Measurements from ENCODE around the gene SLC7A8.

SLC7A8 gene

DNA sequence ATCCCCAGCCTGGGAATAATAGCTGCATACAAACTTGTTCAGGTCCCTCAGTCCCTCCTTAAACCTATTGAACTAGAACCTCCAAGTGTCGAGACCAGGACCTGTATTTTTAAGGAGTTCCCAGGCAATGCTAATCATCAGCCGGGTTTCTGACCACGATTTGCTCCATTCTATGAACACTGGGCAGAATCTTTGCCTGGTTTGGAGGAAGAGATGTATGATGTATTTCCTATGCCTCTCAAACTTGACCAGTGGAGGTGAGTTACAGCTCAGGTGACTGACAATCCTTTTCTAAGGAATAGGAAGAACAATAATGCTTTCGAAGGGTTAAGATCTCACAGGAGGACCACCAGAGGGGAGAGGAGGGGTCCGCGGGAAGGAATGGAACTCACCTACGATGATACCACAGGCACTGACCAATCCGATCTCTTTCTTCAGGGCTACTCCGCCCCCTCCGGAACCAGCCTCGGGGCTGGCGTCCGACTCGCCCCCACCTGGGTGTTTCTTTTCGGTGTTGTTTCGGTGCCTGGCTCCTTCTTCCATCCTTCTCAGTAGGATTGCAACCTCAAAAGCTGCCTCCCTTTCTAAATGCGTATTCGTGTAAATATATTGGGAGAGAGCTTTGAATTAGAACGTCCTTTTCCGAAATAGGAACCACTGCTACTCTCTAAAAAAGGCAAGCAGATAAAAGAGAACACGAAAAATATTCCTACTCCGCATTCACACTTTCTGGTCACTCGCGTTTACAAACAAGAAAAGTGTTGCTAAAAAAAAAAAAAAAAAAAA, 895 bp downstream of the SLC7A8 start:
- DNase-seq (ENCODE audit: low spot score): peak; percentile 86

DNA sequence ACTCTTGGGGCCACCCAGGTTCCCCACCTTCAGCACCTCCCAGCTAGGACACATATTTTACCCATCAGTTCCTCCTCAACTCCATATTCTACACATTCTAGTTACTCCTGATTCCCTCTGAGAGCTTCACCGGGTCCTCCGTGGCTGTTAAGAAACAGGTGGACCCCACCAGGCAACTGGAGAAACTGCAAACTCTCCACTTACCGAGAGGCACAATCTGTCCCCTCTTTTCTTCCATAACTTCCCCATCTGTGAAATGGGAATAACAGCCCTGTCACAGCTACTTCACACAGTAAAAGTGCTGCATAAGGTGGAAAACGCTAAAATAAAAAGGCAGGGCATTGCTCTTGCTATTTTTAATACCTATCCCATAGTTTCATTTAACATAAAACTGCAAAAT, 1.5 kb downstream of the SLC7A8 start:
- DNase-seq (ENCODE audit: low spot score): no peak

DNA sequence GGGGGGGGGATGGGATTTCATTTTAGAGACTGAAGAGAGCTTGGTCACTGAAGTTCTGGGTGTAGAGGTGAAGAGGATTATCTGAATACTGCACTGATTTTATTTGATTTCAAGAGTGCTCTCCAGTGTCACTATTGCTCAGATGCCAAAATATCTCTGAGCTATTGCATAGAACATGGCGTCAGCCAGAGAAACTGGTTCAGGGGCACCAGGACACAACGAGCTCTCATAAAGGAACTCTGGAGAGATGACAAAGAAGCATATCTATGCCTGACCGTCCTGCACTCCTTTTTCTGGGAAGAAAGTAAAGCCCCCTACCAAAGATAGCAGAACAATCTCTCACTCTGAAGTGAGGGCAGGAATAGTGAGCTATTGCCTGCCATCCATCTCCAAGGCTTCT, 2.0 kb downstream of the SLC7A8 start:
- DNase-seq (ENCODE audit: low spot score): no peak

DNA sequence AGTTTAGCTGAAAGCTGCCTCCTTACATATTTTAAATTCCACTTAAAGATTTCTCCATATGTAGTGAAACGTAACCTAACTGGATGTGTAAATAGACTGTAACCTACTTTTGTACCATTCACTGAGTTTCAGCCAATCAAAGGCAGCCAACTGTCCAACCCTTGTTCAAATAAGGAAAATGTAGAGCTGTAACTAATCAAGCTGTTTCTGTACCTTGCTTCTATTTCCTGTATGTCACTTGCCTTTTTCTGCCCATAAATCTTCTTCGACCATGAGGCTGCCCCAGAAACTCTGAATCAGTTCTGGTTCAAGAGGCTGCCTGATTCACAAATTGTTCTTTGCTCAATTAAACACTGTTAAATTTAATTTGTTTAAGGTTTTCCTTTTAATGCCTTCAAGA, 6.3 kb downstream of the SLC7A8 start:
- DNase-seq (ENCODE audit: low spot score): no peak

DNA sequence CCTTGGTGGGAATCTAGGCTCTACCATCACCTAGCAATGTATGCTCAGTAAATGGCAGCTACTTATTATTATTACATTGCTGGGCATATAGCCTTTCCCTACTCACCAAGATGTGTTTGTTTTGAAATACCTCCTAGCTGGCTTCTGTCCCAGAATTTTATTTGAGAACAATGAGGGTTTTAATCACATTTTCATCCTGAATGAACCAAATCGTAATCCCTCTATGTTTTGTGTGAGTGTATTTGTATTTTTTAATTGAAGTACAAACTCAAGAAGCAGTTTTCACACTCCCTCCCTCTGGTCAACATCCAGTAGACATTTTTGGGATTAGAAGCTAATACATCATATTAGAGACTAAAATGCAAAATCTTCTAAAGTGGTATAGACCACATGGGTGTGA, 7.6 kb downstream of the SLC7A8 start:
- no peak for DNase-seq (ENCODE audit: low spot score)

DNA sequence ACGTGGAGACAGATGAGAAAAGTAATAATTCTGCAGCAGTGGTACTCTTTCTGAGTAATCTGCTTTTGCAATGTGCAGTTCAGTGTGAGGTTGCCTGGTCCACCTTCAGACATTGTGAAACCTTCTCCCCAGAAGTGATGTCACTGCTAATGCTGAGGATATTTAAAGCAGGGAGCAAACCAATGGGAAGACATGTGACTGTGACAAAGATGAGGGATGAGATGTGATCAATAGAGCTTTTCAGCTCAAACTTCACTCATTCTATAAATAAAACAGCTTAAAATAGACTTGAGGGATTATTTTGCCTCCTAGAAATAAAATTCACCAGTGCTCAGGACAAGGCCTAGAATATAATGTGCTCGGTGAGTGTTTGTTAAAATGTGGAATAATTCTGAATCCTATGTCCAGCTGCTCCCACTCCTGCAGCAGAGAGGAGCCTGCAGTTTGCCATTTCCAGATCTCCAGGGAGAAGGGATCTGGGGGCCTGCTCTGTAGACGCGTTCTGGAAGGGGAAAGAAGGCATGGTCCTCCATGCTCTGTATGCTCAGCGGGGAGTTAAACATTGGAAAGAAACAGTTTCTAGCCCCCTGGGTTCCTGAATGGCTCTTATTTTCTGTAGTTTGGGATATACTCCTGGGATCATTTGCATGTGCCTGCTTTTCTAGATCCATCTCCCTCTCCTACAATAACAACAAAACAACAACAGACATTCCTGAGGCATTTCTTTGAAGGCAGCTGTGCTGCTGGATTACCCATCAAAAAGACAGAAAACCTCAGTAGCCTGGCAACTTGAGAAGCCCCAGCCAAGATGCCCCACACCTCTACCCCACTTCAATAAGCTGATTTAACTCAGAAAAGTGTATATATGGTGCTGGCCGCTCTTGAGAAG, 8.9 kb downstream of the SLC7A8 start:
- DNase-seq (ENCODE audit: low spot score): peak; percentile 34

DNA sequence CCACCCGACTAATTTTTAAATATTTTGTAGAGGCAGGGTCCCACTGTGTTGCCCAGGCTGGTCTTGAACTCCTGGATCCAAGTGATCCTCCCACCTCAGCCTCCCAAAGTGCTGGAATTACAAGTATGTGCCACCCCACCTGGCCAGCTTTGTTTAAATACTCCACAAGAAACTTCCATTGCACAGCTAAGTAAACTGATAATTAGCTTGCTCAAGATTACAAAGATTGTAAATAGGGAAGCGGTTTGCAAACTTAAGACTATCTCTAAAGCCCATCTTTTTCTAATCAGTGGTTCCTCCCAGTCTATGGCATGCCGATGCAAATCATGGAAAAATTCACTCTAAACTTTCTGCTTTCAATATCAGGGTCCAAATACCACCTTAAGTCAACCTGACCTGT, 9.7 kb downstream of the SLC7A8 start:
- DNase-seq (ENCODE audit: low spot score): no peak

DNA sequence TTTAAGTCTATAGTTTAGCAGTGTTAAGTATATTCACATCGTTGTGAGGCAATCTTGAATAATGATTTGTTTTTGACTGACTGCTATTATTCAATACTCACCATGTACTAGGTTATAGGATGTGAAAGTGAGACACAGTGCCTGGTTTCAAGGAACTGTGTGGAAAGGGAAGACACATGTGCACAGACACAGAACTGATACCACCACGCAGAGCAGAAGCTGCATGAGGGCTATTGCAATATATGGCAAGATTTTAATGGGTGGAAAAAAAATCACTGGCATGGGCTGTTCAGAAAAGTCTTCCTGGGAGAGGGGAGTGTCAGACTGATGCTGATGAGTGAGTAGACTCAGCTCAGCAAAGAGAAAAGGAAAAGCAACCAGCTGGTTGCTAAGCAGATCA, 10.4 kb downstream of the SLC7A8 start:
- no peak for DNase-seq (ENCODE audit: low spot score)

DNA sequence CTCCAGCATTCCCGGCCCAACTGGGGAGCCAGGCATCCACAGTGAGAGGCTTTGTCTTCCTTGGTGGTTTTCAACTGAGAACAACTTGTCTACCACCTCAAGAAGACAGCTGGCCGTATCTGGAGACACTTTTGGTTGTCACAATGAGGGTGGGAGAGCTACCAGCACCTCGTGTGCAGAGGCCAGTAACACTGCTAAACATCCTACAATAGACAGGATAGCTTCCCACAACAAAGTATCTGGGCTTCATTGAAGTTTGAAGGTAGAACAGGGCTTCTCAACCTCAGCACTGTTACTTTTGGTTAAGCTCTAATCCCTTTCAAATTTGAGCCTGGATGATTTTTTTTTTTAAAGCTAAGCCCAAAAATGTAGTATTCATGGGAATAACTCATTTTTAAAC, 10.9 kb downstream of the SLC7A8 start:
- no peak for DNase-seq (ENCODE audit: low spot score)

DNA sequence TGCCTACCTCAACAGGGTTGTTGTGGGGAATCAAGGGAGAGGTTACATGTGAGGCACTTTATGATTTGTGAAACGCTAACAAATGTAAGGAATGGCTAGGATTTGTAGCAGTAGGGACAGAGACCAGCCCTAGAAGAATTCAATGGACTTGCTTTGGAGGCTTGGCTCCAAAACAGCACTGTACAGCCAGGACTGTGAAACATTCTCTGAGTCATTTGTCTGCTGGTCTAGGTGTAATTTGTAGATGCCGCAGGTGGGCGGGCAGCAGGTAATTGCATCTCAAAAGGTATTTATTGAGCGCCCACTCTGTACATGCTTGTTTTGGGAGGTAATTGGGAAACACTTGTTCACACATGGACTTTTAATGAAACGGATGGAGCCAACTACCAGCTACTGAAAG, 11.4 kb downstream of the SLC7A8 start:
- DNase-seq (ENCODE audit: low spot score): no peak

DNA sequence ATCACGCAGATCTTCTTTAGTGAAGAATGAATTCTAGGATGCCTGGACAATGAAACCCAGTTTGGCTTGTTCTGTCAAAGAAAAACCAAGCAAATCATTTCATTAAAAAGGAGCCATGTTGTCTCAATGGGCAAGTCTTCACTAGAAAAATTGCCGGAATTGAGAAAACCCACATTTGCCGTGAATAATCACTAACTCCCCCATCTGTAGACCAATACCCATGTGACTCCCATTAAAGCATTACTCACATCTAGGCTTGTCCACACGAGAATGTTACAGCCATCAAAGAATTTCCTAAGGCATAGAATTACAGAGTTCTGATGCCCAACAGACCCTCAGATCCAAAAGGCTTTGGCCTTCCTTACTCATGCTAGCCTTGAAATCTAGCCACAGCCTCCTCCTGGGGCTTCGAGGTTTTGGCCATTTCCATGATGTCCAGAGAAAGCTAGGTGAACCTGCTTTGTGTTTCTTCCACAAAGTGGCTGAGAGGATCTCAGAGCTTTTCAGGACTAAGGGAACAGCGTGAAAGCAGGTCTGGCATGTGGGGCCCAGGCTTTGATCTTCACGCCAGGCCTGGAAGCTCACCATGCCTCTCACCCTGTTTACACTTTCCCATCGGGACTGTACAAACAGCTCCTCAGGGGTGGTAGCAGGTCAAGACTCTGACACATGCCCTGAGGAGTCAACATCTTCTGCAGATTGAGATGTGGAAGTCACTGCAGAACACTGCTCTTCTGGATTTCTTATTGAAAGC, 12.1 kb downstream of the SLC7A8 start:
- DNase-seq (ENCODE audit: low spot score): no peak

DNA sequence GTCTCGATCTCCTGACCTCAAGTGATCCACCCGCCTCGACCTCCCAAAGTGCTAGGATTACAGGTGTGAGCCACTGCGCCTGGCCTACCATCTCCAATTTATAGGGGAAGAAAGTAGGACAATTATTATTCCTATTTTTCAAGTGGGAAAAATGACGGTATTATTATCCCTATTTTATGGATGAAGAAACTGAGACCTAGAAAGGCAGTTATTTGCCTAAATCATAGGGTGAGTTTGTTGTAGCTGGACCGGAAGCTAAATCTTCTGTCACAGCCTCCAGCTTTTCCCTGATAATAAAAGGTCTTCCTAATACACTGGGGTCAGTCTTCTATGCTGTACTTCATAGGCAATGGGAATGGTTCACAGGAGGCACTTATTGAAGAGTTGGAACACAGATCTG, 13.8 kb downstream of the SLC7A8 start:
- no peak for DNase-seq (ENCODE audit: low spot score)

DNA sequence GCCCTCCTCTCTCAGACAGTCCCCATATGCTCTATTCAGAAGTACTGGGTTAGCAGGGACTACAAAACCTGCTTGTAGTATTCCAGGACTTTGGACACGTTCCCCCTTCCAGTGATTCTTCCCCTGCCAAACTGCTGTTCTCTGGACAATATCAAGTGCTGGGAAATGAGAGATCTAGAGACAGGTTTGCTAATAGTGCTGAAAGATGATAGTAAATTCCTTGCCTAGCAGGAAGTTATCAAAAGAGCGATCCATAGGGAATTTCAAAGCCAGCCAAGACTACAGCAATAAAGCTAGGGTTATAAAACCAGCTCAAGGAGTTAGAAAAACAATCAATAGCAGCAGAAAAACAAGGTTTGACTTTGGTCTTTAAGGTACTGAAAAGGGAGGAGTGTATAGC, 15.2 kb downstream of the SLC7A8 start:
- no peak for DNase-seq (ENCODE audit: low spot score)

DNA sequence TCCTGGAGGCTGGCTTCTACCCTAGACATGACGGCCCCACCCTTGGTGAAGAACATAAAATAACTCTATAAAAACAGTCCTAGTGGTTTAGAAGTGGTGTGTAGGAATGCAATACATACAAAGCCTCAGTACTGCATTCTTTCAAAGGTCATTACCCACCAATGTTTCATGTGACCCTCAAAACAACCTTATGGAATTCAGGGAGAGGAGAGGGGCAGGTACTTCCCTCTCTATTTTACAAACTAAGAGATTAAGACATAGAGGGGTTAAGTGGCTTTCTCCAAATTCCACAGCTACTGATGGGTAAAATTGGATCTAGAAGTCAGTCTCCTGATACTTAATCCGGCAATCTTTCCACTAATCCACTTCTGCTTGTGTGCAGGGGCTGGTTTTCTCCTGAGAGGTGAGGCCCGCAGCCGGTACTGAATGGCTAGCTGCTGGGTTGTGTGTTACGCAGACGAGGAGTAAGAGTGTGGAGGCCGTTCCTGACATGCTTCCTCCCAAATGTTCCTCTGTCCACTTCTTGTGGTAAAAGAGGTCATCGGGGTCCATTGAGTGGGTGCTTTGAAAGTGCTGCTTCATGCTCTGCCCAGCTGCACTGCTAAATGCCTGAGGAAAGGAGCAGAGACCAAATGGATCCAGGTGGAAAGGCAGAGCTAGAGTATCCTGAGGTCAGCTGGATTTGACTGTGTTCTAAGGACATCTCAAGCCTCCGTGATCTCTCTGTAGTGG, 16.2 kb downstream of the SLC7A8 start:
- DNase-seq (ENCODE audit: low spot score): no peak

DNA sequence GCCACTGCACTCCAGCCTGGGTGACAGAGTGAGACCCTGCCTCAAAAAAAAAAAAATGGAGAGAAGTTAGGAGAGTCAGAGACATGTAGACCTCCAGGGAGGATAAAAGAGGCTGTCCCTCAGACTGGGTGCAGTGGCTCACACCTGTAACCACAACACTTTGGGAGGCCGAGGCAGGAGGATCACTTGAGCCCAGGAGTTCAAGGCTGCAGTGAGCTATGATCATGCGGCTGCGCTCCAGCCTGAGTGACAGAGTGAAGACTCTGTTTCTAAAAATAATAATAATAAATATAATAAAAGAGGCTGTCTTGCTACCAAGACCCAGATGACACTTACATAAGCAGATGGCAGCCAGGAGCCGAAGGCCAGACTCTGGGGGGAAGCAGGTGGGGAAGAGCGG, 18.5 kb downstream of the SLC7A8 start:
- no peak for DNase-seq (ENCODE audit: low spot score)

DNA sequence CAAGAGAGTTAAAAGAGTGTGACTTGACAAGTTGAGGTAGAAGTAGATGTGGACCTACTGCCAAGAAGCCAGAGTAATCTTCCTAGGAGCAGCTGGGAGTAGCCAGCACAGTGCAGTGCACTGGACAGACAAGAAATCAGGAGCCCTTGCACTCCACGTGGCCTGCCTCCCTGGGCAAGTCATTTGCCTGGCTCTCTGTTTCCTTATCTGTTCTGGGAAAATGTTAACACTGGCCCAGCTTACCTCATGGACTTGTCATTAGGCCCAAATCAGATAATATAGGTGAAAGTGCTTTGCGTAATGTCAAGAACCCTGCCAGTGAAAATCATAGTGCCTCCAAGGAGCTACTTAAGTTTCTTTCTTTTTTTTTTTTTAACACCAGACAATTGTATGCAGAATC, 19.2 kb downstream of the SLC7A8 start:
- no peak for DNase-seq (ENCODE audit: low spot score)

DNA sequence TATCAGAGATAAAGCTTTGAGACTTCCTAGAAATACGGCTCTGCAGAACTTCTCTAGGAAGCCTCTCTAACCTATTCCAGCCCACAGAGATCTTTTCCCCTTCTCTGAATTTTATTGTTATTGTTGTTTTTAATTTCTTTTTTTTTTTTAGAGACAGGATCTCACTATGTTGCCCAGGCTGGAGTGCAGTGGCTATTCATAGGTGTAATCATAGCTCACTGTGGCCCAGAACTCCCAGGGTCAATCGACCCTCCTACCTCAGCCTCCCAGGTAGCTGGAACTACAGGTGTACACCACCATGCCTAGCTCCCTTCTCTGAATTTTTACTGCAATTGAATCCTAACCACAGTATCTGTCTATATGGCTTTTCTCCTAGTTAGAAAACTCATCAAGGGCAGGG, 19.6 kb downstream of the SLC7A8 start:
- DNase-seq (ENCODE audit: low spot score): no peak

DNA sequence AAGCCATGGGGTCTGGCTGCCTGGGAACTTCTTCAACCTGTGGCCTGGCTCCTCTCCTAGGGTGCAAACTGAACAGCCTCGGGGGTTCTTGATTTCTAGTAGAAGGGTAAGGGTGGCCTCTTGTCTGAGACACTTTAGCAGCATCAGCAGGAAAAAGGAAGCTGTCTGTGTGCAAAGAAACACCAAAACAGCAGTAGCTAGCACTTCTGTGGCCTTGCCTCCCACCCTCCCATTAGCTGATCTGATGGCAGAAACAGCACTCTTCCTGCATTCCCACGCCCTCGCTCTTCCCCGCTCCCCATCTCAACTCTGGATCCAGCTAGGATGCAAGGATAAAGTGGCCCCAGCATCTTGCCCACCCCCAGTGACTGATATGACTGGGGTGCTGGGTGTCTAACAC, 20.7 kb downstream of the SLC7A8 start:
- no peak for DNase-seq (ENCODE audit: low spot score)

DNA sequence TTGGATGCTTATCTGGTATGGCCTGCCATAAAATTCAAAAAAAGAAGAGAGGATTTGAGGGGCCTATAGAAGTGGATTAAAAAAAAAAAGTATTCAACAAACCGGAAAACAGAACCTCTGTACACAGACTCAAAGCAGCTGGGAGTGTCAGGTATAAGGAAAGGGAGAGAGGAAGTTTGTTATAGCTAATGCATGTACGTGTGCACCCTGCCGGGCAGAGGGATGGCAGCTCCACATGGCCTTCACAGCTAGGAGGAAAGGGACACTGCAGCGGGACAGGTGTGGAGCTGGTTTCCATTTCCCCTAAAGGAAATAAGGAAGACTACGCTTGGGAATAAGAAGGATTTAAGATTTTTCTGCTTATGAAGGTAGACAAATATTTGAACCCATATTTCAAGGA, 21.5 kb downstream of the SLC7A8 start:
- DNase-seq (ENCODE audit: low spot score): no peak

DNA sequence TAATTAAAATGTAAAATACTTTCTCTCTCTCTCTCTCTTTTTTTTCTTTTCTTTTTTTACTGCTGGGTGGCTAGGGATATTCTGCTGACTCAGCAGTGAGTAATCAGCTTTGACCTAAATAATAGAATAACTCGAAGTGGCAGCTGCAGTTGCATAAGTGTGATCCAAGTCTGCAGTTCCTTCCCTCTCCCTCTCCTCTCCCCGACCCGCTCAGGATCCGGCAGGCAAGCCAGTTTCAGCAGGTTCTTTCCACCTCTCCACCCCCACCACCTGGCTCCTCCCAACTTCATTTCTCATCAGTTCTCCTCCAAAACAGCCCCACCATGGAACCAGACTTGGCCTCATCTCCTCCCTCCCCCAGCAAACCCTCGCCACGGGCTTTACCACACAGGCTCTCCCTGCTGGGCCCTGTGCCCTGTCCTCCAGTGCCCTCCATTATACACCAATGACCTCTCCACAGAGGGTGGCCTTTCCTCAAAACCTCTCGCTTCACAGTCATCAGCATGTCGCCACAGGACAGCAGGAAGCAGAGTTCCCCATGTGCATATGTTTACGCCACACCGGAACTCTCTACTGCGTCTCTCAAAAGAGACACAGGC, 22.4 kb downstream of the SLC7A8 start:
- DNase-seq (ENCODE audit: low spot score): peak; percentile 74

DNA sequence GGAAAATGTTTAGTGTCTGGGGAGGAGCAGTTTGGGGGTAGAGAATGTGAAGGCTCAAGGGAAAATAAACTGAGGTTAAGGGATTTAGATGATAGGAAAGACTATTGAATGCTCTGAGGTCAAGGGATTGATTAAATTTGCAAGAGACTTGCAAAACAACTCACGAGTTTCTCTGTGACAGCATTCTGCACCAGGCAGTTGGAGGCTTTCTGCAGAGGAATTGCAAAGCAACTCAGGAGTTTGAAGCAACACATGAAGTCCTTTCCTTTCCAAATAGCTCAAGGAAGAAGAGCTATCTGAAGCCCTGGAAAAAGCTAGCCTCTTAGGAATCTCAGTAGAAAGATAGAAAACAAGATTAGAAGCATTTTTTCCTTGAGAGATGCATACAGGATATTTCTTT, 23.9 kb downstream of the SLC7A8 start:
- no peak for DNase-seq (ENCODE audit: low spot score)

DNA sequence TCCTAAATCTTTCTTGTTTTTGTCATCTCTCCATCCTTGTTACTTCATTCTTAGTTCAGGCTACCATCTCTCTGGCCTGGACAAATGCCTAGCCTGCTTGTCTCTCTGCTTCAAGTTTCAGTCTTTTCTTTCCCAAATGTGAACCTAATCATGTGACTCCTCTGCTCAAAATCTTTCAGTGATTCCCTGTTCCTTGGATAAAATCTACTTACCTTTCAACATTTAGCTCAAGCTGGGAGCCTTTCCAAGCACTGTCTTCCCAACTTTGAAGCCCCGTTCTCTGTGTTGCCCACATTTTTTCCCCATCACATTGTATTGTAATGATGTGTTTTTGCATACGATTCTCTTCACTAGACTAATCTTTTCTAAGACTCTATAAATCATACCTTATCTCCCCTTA, 24.7 kb downstream of the SLC7A8 start:
- no peak for DNase-seq (ENCODE audit: low spot score)
